KMS-11 (cell line): ENCODE results near the gene ADCY3.

Experiments
- H2AFZ ChIP-seq: fragments of 200-600 bp; sonication (generic); 2 replicates; pipeline ENCODE4 v1.6.1; 2016; ENCODE audit warnings: antibody characterized with exemption, mixed run types, low read depth
- H3K27ac ChIP-seq: fragments of 200-600 bp; sonication (generic); 2 replicates; pipeline ENCODE4 v1.6.1; 2016; ENCODE audit warnings: mild to moderate bottlenecking, mixed run types
- H3K27me3 ChIP-seq: fragments of 200-600 bp; sonication (generic); 2 replicates; pipeline ENCODE4 v1.6.1; 2017; ENCODE audit warnings: mild to moderate bottlenecking, low read depth, mixed run types, moderate library complexity; ENCODE audit not compliant: insufficient read depth
- H3K36me3 ChIP-seq: fragments of 200-600 bp; sonication (generic); 2 replicates; pipeline ENCODE4 v1.6.1; 2017; ENCODE audit warnings: mild to moderate bottlenecking, mixed run types; ENCODE audit not compliant: insufficient read depth
- H3K4me1 ChIP-seq: fragments of 200-600 bp; sonication (generic); 2 replicates; pipeline ENCODE4 v1.6.1; 2016; ENCODE audit warnings: mild to moderate bottlenecking, low read depth, mixed run types; ENCODE audit not compliant: poor library complexity, severe bottlenecking
- H3K4me2 ChIP-seq: fragments of 200-600 bp; sonication (generic); 2 replicates; pipeline ENCODE4 v1.7.0; 2016; ENCODE audit warnings: mild to moderate bottlenecking, mixed run types
- H3K4me3 ChIP-seq: fragments of 200-600 bp; sonication (generic); IDR thresholded peaks from 2 replicates; pipeline ENCODE4 v1.6.1; 2017; ENCODE audit warnings: low read depth, low read length, mixed read lengths; ENCODE audit not compliant: insufficient read depth
- H3K79me2 ChIP-seq: fragments of 200-600 bp; sonication (generic); 2 replicates; pipeline ENCODE4 v1.6.1; 2016; ENCODE audit warnings: low read depth, mixed run types; ENCODE audit not compliant: insufficient read depth
- H3K9ac ChIP-seq: fragments of 200-600 bp; sonication (generic); 2 replicates; pipeline ENCODE4 v1.6.1; 2016; ENCODE audit warnings: mild to moderate bottlenecking, mixed run types
- H4K20me1 ChIP-seq: fragments of 200-600 bp; sonication (generic); 2 replicates; pipeline ENCODE4 v1.6.1; 2016; ENCODE audit warnings: mild to moderate bottlenecking, mixed run types; ENCODE audit not compliant: insufficient read depth
- TF ChIP-seq, protein P1 (sequence below): fragments of 200-600 bp; sonication (generic); conservative IDR thresholded peaks from 2 replicates; pipeline ENCODE4 v1.6.1; 2017; ENCODE audit warnings: low read depth, mild to moderate bottlenecking, antibody characterized with exemption, low read length, moderate library complexity, mixed read lengths

ADCY3 gene

DNA sequence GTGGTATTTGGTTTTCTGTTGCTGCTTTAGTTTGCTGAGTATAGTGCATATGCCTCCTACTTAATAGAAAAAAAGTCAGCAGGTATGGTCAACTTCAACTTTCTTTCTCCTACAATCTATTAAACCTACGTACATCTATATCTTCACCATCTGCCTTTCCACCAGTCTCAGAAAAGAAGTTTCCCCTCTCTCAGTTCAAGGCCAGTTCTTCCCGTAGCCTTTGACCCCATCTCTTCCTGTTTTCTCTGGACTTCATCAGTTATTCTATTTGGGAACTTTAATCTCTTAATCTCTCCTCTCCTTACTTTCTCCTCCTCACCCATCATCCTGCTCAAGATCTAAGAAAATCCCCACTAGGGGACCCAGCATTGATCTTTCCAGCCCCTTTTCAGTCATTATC, 132.5 kb downstream of the ADCY3 start:
- TF ChIP-seq, protein P1, sequence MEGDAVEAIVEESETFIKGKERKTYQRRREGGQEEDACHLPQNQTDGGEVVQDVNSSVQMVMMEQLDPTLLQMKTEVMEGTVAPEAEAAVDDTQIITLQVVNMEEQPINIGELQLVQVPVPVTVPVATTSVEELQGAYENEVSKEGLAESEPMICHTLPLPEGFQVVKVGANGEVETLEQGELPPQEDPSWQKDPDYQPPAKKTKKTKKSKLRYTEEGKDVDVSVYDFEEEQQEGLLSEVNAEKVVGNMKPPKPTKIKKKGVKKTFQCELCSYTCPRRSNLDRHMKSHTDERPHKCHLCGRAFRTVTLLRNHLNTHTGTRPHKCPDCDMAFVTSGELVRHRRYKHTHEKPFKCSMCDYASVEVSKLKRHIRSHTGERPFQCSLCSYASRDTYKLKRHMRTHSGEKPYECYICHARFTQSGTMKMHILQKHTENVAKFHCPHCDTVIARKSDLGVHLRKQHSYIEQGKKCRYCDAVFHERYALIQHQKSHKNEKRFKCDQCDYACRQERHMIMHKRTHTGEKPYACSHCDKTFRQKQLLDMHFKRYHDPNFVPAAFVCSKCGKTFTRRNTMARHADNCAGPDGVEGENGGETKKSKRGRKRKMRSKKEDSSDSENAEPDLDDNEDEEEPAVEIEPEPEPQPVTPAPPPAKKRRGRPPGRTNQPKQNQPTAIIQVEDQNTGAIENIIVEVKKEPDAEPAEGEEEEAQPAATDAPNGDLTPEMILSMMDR = no peak

DNA sequence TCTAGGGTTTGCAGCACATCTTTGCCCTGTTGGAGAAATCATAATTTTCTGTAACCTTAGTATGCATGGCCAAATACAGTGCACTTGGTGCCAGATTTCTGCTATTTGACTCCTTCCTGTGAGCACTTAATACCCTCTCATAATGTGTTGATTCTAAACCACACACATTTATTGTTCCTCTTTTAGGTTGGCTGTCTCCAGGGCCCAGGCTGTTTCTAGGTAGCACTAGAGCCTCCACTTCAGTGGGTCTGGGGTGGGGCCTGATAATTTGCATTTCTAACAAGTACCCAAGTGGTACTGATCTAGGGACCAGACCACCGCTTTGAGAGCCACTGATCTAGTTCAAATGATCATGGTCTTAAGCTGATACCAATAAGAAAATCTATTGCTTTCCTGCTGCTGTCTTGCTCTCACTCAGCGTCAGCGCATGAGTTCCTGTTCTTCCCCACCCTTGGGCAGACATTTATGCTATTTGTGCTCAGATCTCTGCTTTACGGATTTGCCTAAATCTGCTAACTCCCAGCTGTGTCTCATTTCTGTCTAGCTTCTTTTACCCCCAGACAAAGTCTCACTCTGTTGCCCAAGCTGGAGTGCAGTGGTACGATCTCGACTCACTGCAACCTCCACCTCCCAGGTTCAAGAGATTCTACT, 134.2 kb downstream of the ADCY3 start:
- H3K4me2 ChIP-seq = no peak overlapping the region
- no peaks in the 10 kb centered on the region for H3K4me1 ChIP-seq
- no peaks in the 10 kb centered on the region for H3K79me2 ChIP-seq
- H3K27me3 ChIP-seq = no peaks in the 10 kb centered on the region
- H3K4me3 ChIP-seq = no peak overlapping the region
- H3K36me3 ChIP-seq = no peaks in the 10 kb centered on the region
- TF ChIP-seq, protein P1 = no peak
- H3K9ac ChIP-seq = no peak overlapping the region
- H2AFZ ChIP-seq = no peak overlapping the region
- no peaks in the 10 kb centered on the region for H4K20me1 ChIP-seq
- no peak overlapping the region for H3K27ac ChIP-seq

More for the DNA sequence above, 132.5 kb downstream of the ADCY3 start:
- H2AFZ ChIP-seq = no peak overlapping the region
- H3K9ac ChIP-seq = no peak overlapping the region
- H3K27me3 ChIP-seq = no peaks in the 10 kb centered on the region
- no peaks in the 10 kb centered on the region for H3K36me3 ChIP-seq
- H3K79me2 ChIP-seq = no peaks in the 10 kb centered on the region
- H3K27ac ChIP-seq = no peak overlapping the region
- no peak overlapping the region for H3K4me3 ChIP-seq
- H3K4me2 ChIP-seq = no peak overlapping the region
- peaks cover 15% of the 10 kb centered on the region for H3K4me1 ChIP-seq
- no peaks in the 10 kb centered on the region for H4K20me1 ChIP-seq

- H3K79me2 ChIP-seq = no peaks in the 10 kb centered on the region
- H3K4me3 ChIP-seq = no peak overlapping the region
- no peak overlapping the region for H3K27ac ChIP-seq
- H4K20me1 ChIP-seq = no peaks in the 10 kb centered on the region
- no peak overlapping the region for H3K9ac ChIP-seq
- TF ChIP-seq, protein P1 = no peak
- H3K36me3 ChIP-seq = no peaks in the 10 kb centered on the region
- no peak overlapping the region for H2AFZ ChIP-seq
- no peaks in the 10 kb centered on the region for H3K4me1 ChIP-seq
- H3K27me3 ChIP-seq = no peaks in the 10 kb centered on the region
- no peak overlapping the region for H3K4me2 ChIP-seq
These were observed 136.4 kb downstream of the ADCY3 start for GRCh38 chr2:24783641-24784040.

GRCh38 chr2:24779116-24779515, 140.9 kb downstream of the ADCY3 start:
- Histone ChIP-seq H3K27me3 (no peaks in the 10 kb centered on the region), H3K4me3 (no peak overlapping the region), H2AFZ (no peak overlapping the region), H3K79me2 (no peaks in the 10 kb centered on the region), H3K27ac (no peak overlapping the region), H3K9ac (no peak overlapping the region), H3K4me2 (no peak overlapping the region), H4K20me1 (no peaks in the 10 kb centered on the region), H3K4me1 (no peaks in the 10 kb centered on the region), H3K36me3 (no peaks in the 10 kb centered on the region)
- TF ChIP-seq, protein P1 = no peak
